Right atrium auricular region (tissue), 2 donors: ENCODE measurements around the gene RPL31. TPM values are rescaled to one million over a fixed set of nuclear protein-coding genes. Genes with fewer than 3 reads are reported as not detected.
A peak's percentile ranks its signal among the peaks of the same experiment; 100 is the strongest.

Experiments
- DNase-seq: peaks from one replicate; pipeline ENCODE4 v3.0.0-alpha.2; 2019; ENCODE audit warnings: low spot score
- H3K27ac ChIP-seq, 2 donors: fragments of 200-600 bp; sonication (generic); 1 replicate in 1 of 2; 2 replicates in 1 of 2; pipeline ENCODE4 v1.5.1; 2016 to 2019
- H3K27me3 ChIP-seq, 2 donors: fragments of 200-600 bp; sonication (generic); one replicate each; pipeline versions ENCODE4 v1.5.1 to v1.6.0; 2017 to 2019
- H3K36me3 ChIP-seq: fragments of 200-600 bp; sonication (generic); one replicate; pipeline ENCODE4 v1.5.1; 2016
- H3K4me1 ChIP-seq, 2 donors: fragments of 200-600 bp; sonication (generic); one replicate each; pipeline versions ENCODE4 v1.5.1 to v1.6.0; 2017 to 2019
- H3K4me3 ChIP-seq, 2 donors: fragments of 200-600 bp; sonication (generic); 1 replicate in 1 of 2; 2 replicates in 1 of 2; pipeline ENCODE4 v1.5.1; 2017 to 2019; ENCODE audit warnings: mild to moderate bottlenecking in 1 of 2, moderate library complexity in 1 of 2
- H3K9me3 ChIP-seq, 2 donors: fragments of 200-600 bp; sonication (generic); one replicate each; pipeline ENCODE4 v1.5.1; 2019
- CTCF ChIP-seq, 2 donors: fragments of 200-600 bp; sonication (generic); IDR thresholded peaks; one replicate each; pipeline ENCODE4 v1.5.1; 2019; ENCODE audit warnings: antibody characterized with exemption in 2 of 2
- total RNA-seq, 2 donors: library from RNA; depleted of rRNA; stranded (reverse); fragments of >200 nt; gene quantifications; one replicate each; pipeline ENCODE4 v1.1.0, GENCODE V29; 2016

Gene RPL31
- total RNA-seq, 2 donors from 2014 or later: 437 to 813 TPM

GRCh38 chr2:101012054-101012705, 10.1 kb downstream of the RPL31 start:
- H3K36me3 ChIP-seq: peaks cover 50% of the 10 kb centered on the region
- no peak for TF ChIP-seq CTCF (IDR thresholded peaks at IDR 0.05)
- no peaks in the 10 kb centered on the region for H3K4me1 ChIP-seq
- DNase-seq: no peak
- no peak overlapping the region for H3K27ac ChIP-seq
- no peaks in the 10 kb centered on the region for H3K27me3 ChIP-seq
- H3K9me3 ChIP-seq: no peaks in the 10 kb centered on the region
- no peak overlapping the region for H3K4me3 ChIP-seq

- H3K27me3 ChIP-seq: no peaks in the 10 kb centered on the region
- no peaks in the 10 kb centered on the region for H3K9me3 ChIP-seq
- H3K27ac ChIP-seq: no peak overlapping the region
- TF ChIP-seq CTCF (IDR thresholded peaks at IDR 0.05): peak; percentile 75 to 88
- no peak for DNase-seq
- no peaks in the 10 kb centered on the region for H3K4me1 ChIP-seq
- peaks cover 44% of the 10 kb centered on the region for H3K36me3 ChIP-seq
- H3K4me3 ChIP-seq: no peak overlapping the region
Measured at GRCh38 chr2:101012706-101013181, 10.7 kb downstream of the RPL31 start.

GRCh38 chr2:101014264-101014857, 12.3 kb downstream of the RPL31 start:
- no peak for DNase-seq
- H3K36me3 ChIP-seq: peaks cover 41% of the 10 kb centered on the region
- TF ChIP-seq CTCF (IDR thresholded peaks at IDR 0.05): no peak
- no peaks in the 10 kb centered on the region for H3K9me3 ChIP-seq
- no peak overlapping the region for H3K4me3 ChIP-seq
- H3K4me1 ChIP-seq: no peaks in the 10 kb centered on the region
- no peaks in the 10 kb centered on the region for H3K27me3 ChIP-seq
- no peak overlapping the region for H3K27ac ChIP-seq

GRCh38 chr2:101017371-101017770, 15.3 kb downstream of the RPL31 start:
- no peak overlapping the region for H3K27ac ChIP-seq
- TF ChIP-seq CTCF (IDR thresholded peaks at IDR 0.05): no peak
- H3K27me3 ChIP-seq: no peaks in the 10 kb centered on the region
- no peaks in the 10 kb centered on the region for H3K9me3 ChIP-seq
- DNase-seq: no peak
- no peaks in the 10 kb centered on the region for H3K4me1 ChIP-seq
- H3K4me3 ChIP-seq: no peak overlapping the region
- H3K36me3 ChIP-seq: peaks cover 47% of the 10 kb centered on the region

GRCh38 chr2:101018934-101019333, 16.8 kb downstream of the RPL31 start:
- no peaks in the 10 kb centered on the region for H3K4me1 ChIP-seq
- DNase-seq: no peak
- H3K9me3 ChIP-seq: no peaks in the 10 kb centered on the region
- H3K27me3 ChIP-seq: no peaks in the 10 kb centered on the region
- no peak for TF ChIP-seq CTCF (IDR thresholded peaks at IDR 0.05)
- no peak overlapping the region for H3K27ac ChIP-seq
- H3K36me3 ChIP-seq: peaks cover 53% of the 10 kb centered on the region
- H3K4me3 ChIP-seq: no peak overlapping the region
